Measurements from ENCODE around the gene LRRC51. TPM values are rescaled to one million over a fixed set of nuclear protein-coding genes. Genes with fewer than 3 reads are reported as not detected.

LRRC51 gene
- total and polyA plus RNA-seq, 12 donors, result 2.4 to 15.7 (median 10.7) TPM

GRCh38 chr11:72091292-72091691 is 10.6 kb downstream of the LRRC51 start:
- intact Hi-C loops (cut with DNase I), result loop anchor here in 1 of 2 donors (5.0 kb wide), 1 partner anchor 64 kb away; no protein-coding TSS in a partner anchor
- Histone ChIP-seq H3K27ac (peak overlapping the region in 2 of 5 donors; percentile 50 to 67), H3K4me1 (replicated peaks in 1 of 2) (peaks cover 4 to 27% of the 10 kb centered on the region in 2 donors), H3K36me3 (replicated peaks in 1 of 2) (peaks cover 0 to 33% of the 10 kb centered on the region in 2 donors), H3K9me3 (replicated peaks in 1 of 3) (no peaks in the 10 kb centered on the region), H3K4me3 (no peak overlapping the region), H3K27me3 (no peaks in the 10 kb centered on the region)
- peak; percentile 78 to 91 (median 83) for DNase-seq
- no peak for TF ChIP-seq POLR2A (IDR thresholded peaks at IDR 0.05)
- peak; percentile 70 to 98 (median 92) for TF ChIP-seq CTCF (IDR thresholded peaks at IDR 0.05)
- WGBS, 4 donors, result 25 to 36% (median 29%) methylated on average over 4 of the region's 4 CpGs

GRCh38 chr11:72098741-72099140 is 18.1 kb downstream of the LRRC51 start:
- intact Hi-C loops (cut with DNase I), result loop anchor here in 1 of 2 donors (5.0 kb wide), 1 partner anchor 76 kb away; no protein-coding TSS in a partner anchor
- WGBS, 4 donors, result 84 to 100% (median 94%) methylated on average over 3 of the region's 3 CpGs
- no peak overlapping the region for H3K4me3 ChIP-seq

GRCh38 chr11:72100009-72100408 is 19.4 kb downstream of the LRRC51 start:
- TF ChIP-seq CTCF (IDR thresholded peaks at IDR 0.05) (no peak), POLR2A (IDR thresholded peaks at IDR 0.05) (no peak)
- intact Hi-C loops (cut with DNase I), result loop anchor here in 1 of 2 donors (10.0 kb wide), 1 partner anchor 335 kb away; the partner anchor contains the start of gene CLPB
- WGBS, 4 donors, result 62 to 83% (median 75%) methylated on average over 1 to 3 of the region's 3 CpGs
- H3K27me3 ChIP-seq, result no peaks in the 10 kb centered on the region
- no peaks in the 10 kb centered on the region for H3K9me3 ChIP-seq (replicated peaks in 1 of 3)
- peaks cover 35 to 41% of the 10 kb centered on the region in 2 donors for H3K4me1 ChIP-seq (replicated peaks in 1 of 2)
- H3K27ac ChIP-seq, result peak overlapping the region in 1 of 5 donors; percentile 62
- DNase-seq, result no peak
- H3K36me3 ChIP-seq (replicated peaks in 1 of 2), result peaks cover 0 to 27% of the 10 kb centered on the region in 2 donors
- no peak overlapping the region for H3K4me3 ChIP-seq

More at GRCh38 chr11:72098741-72099140, 18.1 kb downstream of the LRRC51 start:
- Histone ChIP-seq H3K9me3 (replicated peaks in 1 of 3) (no peaks in the 10 kb centered on the region), H3K4me1 (replicated peaks in 1 of 2) (peaks cover 32 to 39% of the 10 kb centered on the region in 2 donors), H3K27me3 (no peaks in the 10 kb centered on the region), H3K36me3 (replicated peaks in 1 of 2) (peaks cover 0 to 40% of the 10 kb centered on the region in 2 donors), H3K27ac (no peak overlapping the region)
- DNase-seq, result no peak
- TF ChIP-seq POLR2A (IDR thresholded peaks at IDR 0.05), result no peak
- TF ChIP-seq CTCF (IDR thresholded peaks at IDR 0.05), result no peak

- TF ChIP-seq POLR2A (IDR thresholded peaks at IDR 0.05) (no peak), CTCF (IDR thresholded peaks at IDR 0.05) (no peak)
- Histone ChIP-seq H3K9me3 (replicated peaks in 1 of 3) (no peaks in the 10 kb centered on the region), H3K36me3 (replicated peaks in 1 of 2) (peaks cover 0 to 27% of the 10 kb centered on the region in 2 donors), H3K4me3 (no peak overlapping the region), H3K4me1 (replicated peaks in 1 of 2) (peaks cover 35 to 41% of the 10 kb centered on the region in 2 donors), H3K27me3 (no peaks in the 10 kb centered on the region), H3K27ac (peak overlapping the region in 1 of 5 donors; percentile 62)
- WGBS, 4 donors, result 71 to 100% (median 93%) methylated on average over 1 of the region's 1 CpG
- no peak for DNase-seq
- intact Hi-C loops (cut with DNase I), result loop anchor here in 1 of 2 donors (10.0 kb wide), 1 partner anchor 334 kb away; the partner anchor contains the start of gene CLPB
These were observed 19.8 kb downstream of the LRRC51 start for GRCh38 chr11:72100462-72100861.
